Kidney (tissue), 14 donors: ENCODE results near the gene FGF5. TPM values are rescaled to one million over a fixed set of nuclear protein-coding genes. Genes with fewer than 3 reads are reported as not detected.

Experiments
- DNase-seq, 5 donors: peaks; one replicate each; pipeline ENCODE4 v3.0.0-alpha.2; 2013 to 2020
- FAIRE-seq: peaks from 2 replicates; lab custom pipeline; 2012; peaks lifted over from hg19 to GRCh38; lab: Jason Lieb, UNC
- H3K27ac ChIP-seq, 2 donors: one replicate each; pipeline ENCODE4 v1.7.0; 2013; ENCODE audit warnings: low read depth in 2 of 2, low read length in 2 of 2, inconsistent platforms in 1 of 2
- H3K27me3 ChIP-seq: one replicate; pipeline ENCODE4 v1.7.1; 2013; ENCODE audit warnings: low read length, inconsistent platforms; ENCODE audit not compliant: control insufficient read depth, insufficient read depth
- H3K36me3 ChIP-seq, 3 donors: one replicate each; pipeline versions ENCODE4 v1.7.0 to v1.7.1; 2013; ENCODE audit warnings: low read length in 3 of 3, control low read depth in 1 of 3, inconsistent platforms in 1 of 3; ENCODE audit not compliant: insufficient read depth in 3 of 3, control insufficient read depth in 2 of 3
- H3K4me1 ChIP-seq, 3 donors: one replicate each; pipeline versions ENCODE4 v1.7.0 to v1.7.1; 2013; ENCODE audit warnings: low read length in 3 of 3, inconsistent platforms in 1 of 3, low read depth in 1 of 3; ENCODE audit not compliant: control insufficient read depth in 2 of 3, insufficient read depth in 2 of 3
- H3K4me3 ChIP-seq, 3 donors: one replicate each; pipeline versions ENCODE4 v1.7.0 to v1.8.1; 2013; ENCODE audit warnings: low read length in 3 of 3, control low read depth in 1 of 3, inconsistent platforms in 1 of 3
- H3K9ac ChIP-seq, 3 donors: one replicate each; pipeline versions ENCODE4 v1.7.0 to v1.7.1; 2013; ENCODE audit warnings: low read length in 3 of 3, control low read depth in 1 of 3, inconsistent platforms in 1 of 3
- H3K9me3 ChIP-seq, 3 donors: one replicate each; pipeline versions ENCODE4 v1.7.0 to v1.7.1; 2013; ENCODE audit warnings: low read length in 3 of 3, control low read depth in 1 of 3, inconsistent platforms in 1 of 3; ENCODE audit not compliant: control insufficient read depth in 2 of 3, insufficient read depth in 1 of 3
- CTCF ChIP-seq: IDR thresholded peaks from 3 replicates; pipeline ENCODE4 v1.5.1; 2012; ENCODE audit warnings: mild to moderate bottlenecking, moderate library complexity, borderline replicate concordance; ENCODE audit not compliant: insufficient read depth; ENCODE audit errors: extremely low read depth
- intact Hi-C: fragments of 100-400 bp; cut with DNase I; formaldehyde crosslinking; loops from one replicate; pipeline ENCODE4 v1.11.1; 2022
- polyA plus RNA-seq: library from polyadenylated mRNA; stranded (reverse); fragments of 350-450 nt; fragmentation: Illumina TruSeq; extraction: RNeasy Lipid Tissue Mini Kit (QIAGEN cat#74804); gene quantifications from one replicate; pipeline ENCODE4 v1.2.3, GENCODE V29; 2014; ENCODE audit warnings: low read depth, low replicate concordance; ENCODE audit not compliant: insufficient read depth
- total RNA-seq: library from RNA; stranded (reverse); fragmentation: NEBNext Ultra II Directional; extraction: Animal tissue kit (Norgen Biotek cat#: 25700); gene quantifications from one replicate; pipeline ENCODE4 v1.2.1, GENCODE V29; 2021
- donor health status: control.
- donor health status: control.
- donor health status: control.
- donor health status: control.
- donor health status: control.
- donor health status: DM: yes; HTN: yes; CAD: no.
- donor health status: Normal renal cell carcinoma (clear cell type).

The FGF5 gene
- total and polyA plus RNA-seq, 2 donors from 2014 or later = 0.09 to 0.13 TPM

DNA sequence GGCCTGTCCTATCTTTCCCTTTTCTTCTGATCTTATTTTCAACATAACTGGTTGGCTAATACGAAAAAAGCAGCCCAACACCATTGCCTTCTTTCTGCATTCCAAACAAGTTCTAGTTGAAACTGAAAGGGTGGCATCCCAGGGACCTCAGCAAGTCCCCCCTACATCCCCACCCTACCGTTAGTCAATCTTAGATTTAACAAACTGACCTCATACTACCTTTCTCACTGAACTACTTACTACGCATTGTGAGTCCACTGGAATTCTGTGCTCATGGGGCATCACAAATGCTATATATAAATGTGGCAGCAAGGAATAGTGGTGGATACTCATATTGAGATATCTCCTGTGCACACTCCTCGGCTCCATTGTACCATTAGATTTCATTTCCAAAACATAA, 33.1 kb upstream of the FGF5 start:
- H3K4me3 ChIP-seq = no peak overlapping the region
- H3K27me3 ChIP-seq = no peaks in the 10 kb centered on the region
- FAIRE-seq (no peak), DNase-seq (no peak)
- H3K36me3 ChIP-seq = no peaks in the 10 kb centered on the region
- intact Hi-C loops = no loop called here
- no peaks in the 10 kb centered on the region for H3K9me3 ChIP-seq
- no peaks in the 10 kb centered on the region for H3K4me1 ChIP-seq
- no peak overlapping the region for H3K9ac ChIP-seq
- no peak for TF ChIP-seq CTCF
- H3K27ac ChIP-seq = no peak overlapping the region

- Histone ChIP-seq H3K9ac (no peak overlapping the region), H3K4me3 (no peak overlapping the region), H3K4me1 (no peaks in the 10 kb centered on the region), H3K27ac (no peak overlapping the region), H3K27me3 (no peaks in the 10 kb centered on the region), H3K9me3 (no peaks in the 10 kb centered on the region), H3K36me3 (no peaks in the 10 kb centered on the region)
- no peak for DNase-seq
- intact Hi-C loops = no loop called here
- no peak for FAIRE-seq
- no peak for TF ChIP-seq CTCF
Observed at GRCh38 chr4:80235451-80235850, 31.0 kb upstream of the FGF5 start.

- DNase-seq (no peak), FAIRE-seq (no peak)
- no peaks in the 10 kb centered on the region for H3K36me3 ChIP-seq
- no peak overlapping the region for H3K27ac ChIP-seq
- H3K27me3 ChIP-seq = no peaks in the 10 kb centered on the region
- TF ChIP-seq CTCF = no peak
- H3K9me3 ChIP-seq = no peaks in the 10 kb centered on the region
- intact Hi-C loops = no loop called here
- H3K9ac ChIP-seq = no peak overlapping the region
- H3K4me3 ChIP-seq = no peak overlapping the region
- H3K4me1 ChIP-seq = no peaks in the 10 kb centered on the region
Observed at GRCh38 chr4:80237992-80238391, 28.5 kb upstream of the FGF5 start.

DNA sequence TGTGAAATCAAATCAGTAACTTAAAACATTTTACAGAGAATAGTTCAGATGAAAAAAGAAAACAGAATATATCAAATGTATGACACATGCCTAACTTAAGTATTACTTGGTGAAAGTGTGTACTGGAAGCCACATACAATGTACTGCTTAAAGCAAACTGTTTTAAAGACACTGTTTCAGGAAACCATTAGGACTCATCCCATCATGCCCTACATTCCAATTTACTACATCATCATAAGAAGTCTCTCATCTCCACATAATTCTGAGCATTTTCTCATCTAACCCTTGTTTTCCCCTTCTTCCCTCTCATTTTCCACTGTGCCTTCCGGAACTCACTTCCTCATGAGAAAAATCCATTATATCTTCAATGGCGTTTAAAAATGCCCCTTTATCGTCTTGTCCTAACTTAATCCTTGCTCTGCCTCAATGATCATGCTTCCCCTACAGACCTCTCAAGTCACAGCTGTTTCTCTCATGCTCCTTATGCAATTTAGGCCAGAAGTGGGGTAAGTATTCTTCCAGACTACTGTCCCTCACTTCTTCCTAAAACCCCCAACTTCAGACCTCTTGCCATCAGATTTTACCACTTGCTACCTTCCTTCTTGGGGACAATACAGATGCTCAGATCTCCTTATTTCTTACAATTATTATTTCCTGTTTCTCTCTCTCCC, 26.8 kb upstream of the FGF5 start:
- FAIRE-seq = no peak
- no peak for TF ChIP-seq CTCF

More for the DNA sequence above, 26.8 kb upstream of the FGF5 start:
- H3K27ac ChIP-seq = no peak overlapping the region
- no peak overlapping the region for H3K9ac ChIP-seq
- no peak for DNase-seq
- no peaks in the 10 kb centered on the region for H3K4me1 ChIP-seq
- no peaks in the 10 kb centered on the region for H3K36me3 ChIP-seq
- intact Hi-C loops = no loop called here
- H3K9me3 ChIP-seq = no peaks in the 10 kb centered on the region
- H3K27me3 ChIP-seq = no peaks in the 10 kb centered on the region
- no peak overlapping the region for H3K4me3 ChIP-seq
